EH (cell line): ENCODE results near the gene FER.
A peak's percentile ranks its signal among the peaks of the same experiment; 100 is the strongest.
"Not testable (repeated sequence)": the region's sequence is repeated elsewhere in the genome, so short reads cannot be mapped to it uniquely, and the experiment has no call there.

Source experiments
- DNase-seq: peaks from one replicate; pipeline ENCODE4 v3.0.0-alpha.2; 2015; ENCODE audit warnings: low read depth

The FER gene

GRCh38 chr5:108747111-108747773 is 455 bp upstream of the FER start:
- DNase-seq: no peak

GRCh38 chr5:108748401-108749127 is 867 bp downstream of the FER start:
- peak; percentile 99 for DNase-seq

- peak; percentile 29 for DNase-seq
Observed at GRCh38 chr5:108749128-108749861, 1.6 kb downstream of the FER start.

- peak; percentile 29 for DNase-seq
Observed at GRCh38 chr5:108753331-108753730, 5.6 kb downstream of the FER start.

- peak; percentile 71 for DNase-seq
Observed at GRCh38 chr5:108753877-108754276, 6.2 kb downstream of the FER start.

GRCh38 chr5:108760512-108760911 is 12.8 kb downstream of the FER start:
- DNase-seq: no peak

GRCh38 chr5:108762660-108763059 is 15.0 kb downstream of the FER start:
- DNase-seq: no peak

GRCh38 chr5:108763222-108763916 is 15.7 kb downstream of the FER start:
- DNase-seq: no peak

- no peak for DNase-seq
Observed at GRCh38 chr5:108765647-108766046, 17.9 kb downstream of the FER start.

- DNase-seq: not testable (repeated sequence)
Observed at GRCh38 chr5:108766916-108767315, 19.2 kb downstream of the FER start.

GRCh38 chr5:108769352-108769751 is 21.7 kb downstream of the FER start:
- no peak for DNase-seq

- DNase-seq: no peak
Observed at GRCh38 chr5:108772626-108773025, 24.9 kb downstream of the FER start.

- DNase-seq: no peak
Observed at GRCh38 chr5:108773330-108773729, 25.6 kb downstream of the FER start.

GRCh38 chr5:108774079-108774478 is 26.4 kb downstream of the FER start:
- not testable (repeated sequence) for DNase-seq

- not testable (repeated sequence) for DNase-seq
Observed at GRCh38 chr5:108777582-108777981, 29.9 kb downstream of the FER start.

- DNase-seq: not testable (repeated sequence)
Observed at GRCh38 chr5:108784577-108784976, 36.9 kb downstream of the FER start.

- DNase-seq: no peak
Observed at GRCh38 chr5:108786806-108787483, 39.2 kb downstream of the FER start.

GRCh38 chr5:108788142-108788541 is 40.4 kb downstream of the FER start:
- DNase-seq: no peak

- no peak for DNase-seq
Observed at GRCh38 chr5:108793207-108793606, 45.5 kb downstream of the FER start.

- not testable (repeated sequence) for DNase-seq
Observed at GRCh38 chr5:108794349-108794748, 46.7 kb downstream of the FER start.

- no peak for DNase-seq
Observed at GRCh38 chr5:108797396-108797795, 49.7 kb downstream of the FER start.

- no peak for DNase-seq
Observed at GRCh38 chr5:108797986-108798385, 50.3 kb downstream of the FER start.
